SK-N-SH treated with all-trans-retinoic acid at 6 μM for 48 hours (cell line): ENCODE results near the gene TCTN1.

Experiments
- ATAC-seq: fragments of 200-7000 bp; cut with Tn5 transposase; 3 replicates; pipeline ENCODE4 v1.9.1; 2020; ENCODE audit warnings: mild to moderate bottlenecking, moderate library complexity
- ARNTL ChIP-seq: fragments of 450-650 bp; formaldehyde crosslinking; IDR thresholded peaks from 2 replicates; pipeline ENCODE4 v1.5.0; 2020; ENCODE audit warnings: low read depth, mild to moderate bottlenecking, moderate library complexity, borderline replicate concordance
- BACH2 ChIP-seq: fragments of 250-450 bp; sonication (Bioruptor Pico); IDR thresholded peaks from 2 replicates; pipeline ENCODE4 v1.9.0; 2021; ENCODE audit warnings: mild to moderate bottlenecking, borderline replicate concordance
- CREB5 ChIP-seq: fragments of 250-450 bp; sonication (Bioruptor Pico); IDR thresholded peaks from 2 replicates; pipeline ENCODE4 v1.5.1; 2020; ENCODE audit warnings: low read depth, mild to moderate bottlenecking, moderate library complexity
- CSRNP3 ChIP-seq: fragments of 250-450 bp; sonication (Bioruptor Pico); IDR thresholded peaks from 2 replicates; pipeline ENCODE4 v1.5.1; 2021; ENCODE audit warnings: mild to moderate bottlenecking, moderate library complexity
- ESRRG ChIP-seq: fragments of 250-450 bp; sonication (Bioruptor Pico); IDR thresholded peaks from 2 replicates; pipeline ENCODE4 v1.6.1; 2021; ENCODE audit warnings: mild to moderate bottlenecking
- GLIS3 ChIP-seq: fragments of 250-450 bp; sonication (Bioruptor Pico); IDR thresholded peaks from 2 replicates; pipeline ENCODE4 v1.5.0; 2020; ENCODE audit warnings: mild to moderate bottlenecking, moderate library complexity
- ISL1 ChIP-seq: fragments of 250-450 bp; sonication (Bioruptor Pico); IDR thresholded peaks from 2 replicates; pipeline ENCODE4 v2.1.2; 2022; ENCODE audit warnings: mild to moderate bottlenecking, moderate library complexity
- OSR1 ChIP-seq: fragments of 250-450 bp; sonication (Bioruptor Pico); IDR thresholded peaks from 2 replicates; pipeline ENCODE4 v1.8.0; 2022; ENCODE audit warnings: moderate library complexity, mild to moderate bottlenecking, inconsistent platforms
- PATZ1 ChIP-seq: fragments of 250-450 bp; sonication (Bioruptor Pico); IDR thresholded peaks from 2 replicates; pipeline ENCODE4 v1.8.0; 2020; ENCODE audit warnings: mild to moderate bottlenecking, moderate library complexity, borderline replicate concordance
- POU6F1 ChIP-seq: fragments of 250-450 bp; sonication (Bioruptor Pico); IDR thresholded peaks from 2 replicates; pipeline ENCODE4 v1.8.0; 2021; ENCODE audit warnings: low read depth, mild to moderate bottlenecking, moderate library complexity, borderline replicate concordance
- PPARA ChIP-seq: fragments of 250-450 bp; sonication (Bioruptor Pico); IDR thresholded peaks from 2 replicates; pipeline ENCODE4 v1.5.0; 2020; ENCODE audit warnings: mild to moderate bottlenecking, borderline replicate concordance
- RARB ChIP-seq: fragments of 250-450 bp; sonication (Bioruptor Pico); IDR thresholded peaks from 2 replicates; pipeline ENCODE4 v1.8.0; 2021; ENCODE audit warnings: mild to moderate bottlenecking, moderate library complexity
- SNAI2 ChIP-seq: fragments of 250-450 bp; sonication (Bioruptor Pico); IDR thresholded peaks from 2 replicates; pipeline ENCODE4 v1.5.0; 2020; ENCODE audit warnings: mild to moderate bottlenecking, moderate library complexity
- TCF4 ChIP-seq: fragments of 250-450 bp; sonication (Bioruptor Pico); IDR thresholded peaks from 2 replicates; pipeline ENCODE4 v1.8.0; 2021; ENCODE audit warnings: mild to moderate bottlenecking, moderate library complexity, borderline replicate concordance
- TOX ChIP-seq: fragments of 250-450 bp; sonication (Bioruptor Pico); IDR thresholded peaks from 2 replicates; pipeline ENCODE4 v1.8.0; 2021; ENCODE audit warnings: mild to moderate bottlenecking, moderate library complexity, borderline replicate concordance
- TSHZ2 ChIP-seq: fragments of 250-450 bp; sonication (Bioruptor Pico); IDR thresholded peaks from 2 replicates; pipeline ENCODE4 v1.5.0; 2020; ENCODE audit warnings: mild to moderate bottlenecking, moderate library complexity
- ZC3H10 ChIP-seq: fragments of 250-450 bp; sonication (Bioruptor Pico); IDR thresholded peaks from 2 replicates; pipeline ENCODE4 v1.5.1; 2021; ENCODE audit warnings: mild to moderate bottlenecking, moderate library complexity
- ZFP3 ChIP-seq: fragments of 250-450 bp; sonication (Bioruptor Pico); IDR thresholded peaks from 2 replicates; pipeline ENCODE4 v1.5.0; 2020; ENCODE audit warnings: mild to moderate bottlenecking, moderate library complexity
- ZFP30 ChIP-seq: fragments of 450-650 bp; formaldehyde crosslinking; IDR thresholded peaks from 2 replicates; pipeline ENCODE4 v1.5.0; 2022; ENCODE audit warnings: mild to moderate bottlenecking, moderate library complexity
- ZNF565 ChIP-seq: fragments of 450-650 bp; formaldehyde crosslinking; conservative IDR thresholded peaks from 2 replicates; pipeline ENCODE4 v1.5.0; 2020; ENCODE audit warnings: low read depth, mild to moderate bottlenecking, moderate library complexity
- ZNF70 ChIP-seq: fragments of 450-650 bp; formaldehyde crosslinking; IDR thresholded peaks from 2 replicates; pipeline ENCODE4 v1.5.0; 2020; ENCODE audit warnings: mild to moderate bottlenecking, moderate library complexity

TCTN1 gene

GRCh38 chr12:110622582-110622981 is 8.7 kb downstream of the TCTN1 start:
- ATAC-seq, result no peak
- TF ChIP-seq ZNF70 (CRISPR knock-in tag), result no peak
- TF ChIP-seq SNAI2 (CRISPR knock-in tag), result no peak
- TF ChIP-seq RARB (CRISPR knock-in tag), result no peak
- TF ChIP-seq ISL1 (CRISPR knock-in tag), result no peak
- no peak for TF ChIP-seq BACH2
- TF ChIP-seq CSRNP3 (CRISPR knock-in tag), result no peak
- TF ChIP-seq CREB5 (CRISPR knock-in tag), result no peak
- TF ChIP-seq TOX, result no peak
- no peak for TF ChIP-seq GLIS3 (CRISPR knock-in tag)
- no peak for TF ChIP-seq TCF4 (CRISPR knock-in tag)
- TF ChIP-seq ZNF565 (CRISPR knock-in tag), result no peak
- TF ChIP-seq POU6F1 (CRISPR knock-in tag), result no peak

- TF ChIP-seq ZFP3 (no peak), ZC3H10 (no peak), ZFP30 (CRISPR knock-in tag) (no peak), ISL1 (CRISPR knock-in tag) (no peak), TSHZ2 (no peak), ESRRG (CRISPR knock-in tag) (no peak), POU6F1 (CRISPR knock-in tag) (no peak), OSR1 (CRISPR knock-in tag) (no peak), PPARA (CRISPR knock-in tag) (no peak), ARNTL (CRISPR knock-in tag) (no peak), TCF4 (CRISPR knock-in tag) (no peak), CREB5 (CRISPR knock-in tag) (no peak), PATZ1 (no peak), SNAI2 (CRISPR knock-in tag) (no peak), BACH2 (no peak), CSRNP3 (CRISPR knock-in tag) (no peak), ZNF70 (CRISPR knock-in tag) (no peak), TOX (no peak), RARB (CRISPR knock-in tag) (no peak)
These were observed 13.7 kb downstream of the TCTN1 start for GRCh38 chr12:110627500-110628195.

More at GRCh38 chr12:110627500-110628195, 13.7 kb downstream of the TCTN1 start:
- ATAC-seq, result no peak
